ENCODE results near the gene ZNF764.

The ZNF764 gene

DNA sequence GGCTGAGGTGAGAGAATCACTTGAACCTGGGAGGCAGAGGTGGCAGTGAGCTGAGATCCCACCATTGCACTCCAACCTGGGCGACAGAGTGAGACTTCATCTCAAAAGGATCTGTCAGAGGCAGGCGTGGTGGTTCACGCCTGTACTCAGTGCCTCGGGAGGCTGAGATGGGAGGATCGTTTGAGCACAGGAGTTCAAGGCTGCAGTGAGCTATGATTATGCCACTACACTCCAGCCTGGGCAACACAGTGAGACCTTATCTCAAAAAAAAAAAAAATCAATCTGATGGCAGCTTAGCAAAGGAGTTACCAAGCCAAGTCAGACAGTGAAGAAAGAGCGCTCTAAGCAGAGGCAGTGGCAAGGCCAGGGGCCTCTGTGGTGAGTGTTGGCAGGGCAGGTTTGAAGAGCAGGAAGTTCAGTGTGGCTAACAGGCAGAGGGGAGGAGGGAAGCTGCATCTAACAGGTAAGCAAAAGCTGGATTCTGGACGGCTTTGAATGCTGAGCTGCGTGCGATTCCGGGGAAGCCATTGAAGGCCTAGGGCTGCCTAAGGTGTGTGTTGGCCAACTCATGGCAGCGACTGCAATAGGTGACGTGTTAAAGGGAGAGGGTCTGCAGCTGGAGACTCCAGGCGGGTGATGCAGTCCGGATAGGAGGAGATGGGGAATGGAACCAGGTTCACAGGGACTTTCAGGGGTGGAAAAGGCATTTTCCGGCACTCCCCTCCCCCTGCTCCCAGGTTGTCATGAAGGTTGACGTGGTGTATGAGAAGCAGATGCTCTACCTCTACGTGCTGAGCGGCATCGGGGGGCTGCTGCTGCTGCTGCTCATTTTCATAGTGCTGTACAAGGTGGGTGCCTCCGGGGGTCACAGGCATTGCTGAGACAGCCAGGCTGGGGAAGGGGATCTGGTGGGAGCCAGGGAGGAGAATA, 38.8 kb downstream of the ZNF764 start:
- DNase-seq: no peak
- Histone ChIP-seq H3K36me3 (replicated peaks) (peaks cover 1% of the 10 kb centered on the region), H3K27ac (no peak overlapping the region), H3K27me3 (replicated peaks) (no peaks in the 10 kb centered on the region), H3K4me3 (ENCODE audit: low read depth, low read length) (no peak overlapping the region)
- TF ChIP-seq CTCF (IDR thresholded peaks at IDR 0.05; ENCODE audit: low read depth, low read length, missing control alignments): no peak
- in situ Hi-C loops (cut with HindIII; ENCODE audit: low pct_ligation_motif_present, low sequenced_read_pairs): no loop called here

DNA sequence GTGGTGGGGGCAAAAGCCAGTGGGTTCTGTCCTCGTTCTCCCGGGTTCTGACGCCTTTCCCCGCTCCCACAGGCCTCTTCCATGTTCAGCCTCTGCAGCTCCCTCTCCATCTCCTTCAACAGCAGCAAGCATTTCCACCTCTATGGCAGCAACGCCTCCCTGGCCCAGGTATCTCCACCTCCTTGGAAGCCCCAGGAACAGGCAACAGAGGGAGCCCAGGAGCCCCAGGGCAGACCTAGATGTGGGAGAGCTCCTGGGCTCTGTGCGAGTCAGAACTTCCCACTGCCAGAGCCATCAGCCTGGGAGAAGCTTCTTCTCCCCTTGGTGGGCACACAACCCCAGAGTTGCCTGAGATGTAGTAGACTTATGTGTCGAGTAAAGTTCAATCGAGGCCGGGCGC, 39.6 kb downstream of the ZNF764 start:
- Histone ChIP-seq H3K36me3 (replicated peaks) (no peaks in the 10 kb centered on the region), H3K27me3 (replicated peaks) (no peaks in the 10 kb centered on the region), H3K4me3 (ENCODE audit: low read depth, low read length) (no peak overlapping the region), H3K27ac (no peak overlapping the region)
- no peak for DNase-seq
- in situ Hi-C loops (cut with HindIII; ENCODE audit: low pct_ligation_motif_present, low sequenced_read_pairs): no loop called here
- TF ChIP-seq CTCF (IDR thresholded peaks at IDR 0.05; ENCODE audit: low read depth, low read length, missing control alignments): no peak

GRCh38 chr16:30515275-30515674, 42.9 kb downstream of the ZNF764 start:
- H3K27ac ChIP-seq: no peak overlapping the region
- no peak for TF ChIP-seq CTCF (IDR thresholded peaks at IDR 0.05; ENCODE audit: low read depth, low read length, missing control alignments)
- no peak for DNase-seq
- in situ Hi-C loops (cut with HindIII; ENCODE audit: low pct_ligation_motif_present, low sequenced_read_pairs): no loop called here
- H3K36me3 ChIP-seq (replicated peaks): no peaks in the 10 kb centered on the region
- H3K27me3 ChIP-seq (replicated peaks): no peaks in the 10 kb centered on the region
- no peak overlapping the region for H3K4me3 ChIP-seq (ENCODE audit: low read depth, low read length)

- Histone ChIP-seq H3K4me3 (ENCODE audit: low read depth, low read length) (no peak overlapping the region), H3K27me3 (replicated peaks) (no peaks in the 10 kb centered on the region), H3K36me3 (replicated peaks) (no peaks in the 10 kb centered on the region), H3K27ac (no peak overlapping the region)
- TF ChIP-seq CTCF (IDR thresholded peaks at IDR 0.05; ENCODE audit: low read depth, low read length, missing control alignments): no peak
- in situ Hi-C loops (cut with HindIII; ENCODE audit: low pct_ligation_motif_present, low sequenced_read_pairs): no loop called here
- no peak for DNase-seq
These were observed 46.7 kb downstream of the ZNF764 start for GRCh38 chr16:30511509-30511908.

DNA sequence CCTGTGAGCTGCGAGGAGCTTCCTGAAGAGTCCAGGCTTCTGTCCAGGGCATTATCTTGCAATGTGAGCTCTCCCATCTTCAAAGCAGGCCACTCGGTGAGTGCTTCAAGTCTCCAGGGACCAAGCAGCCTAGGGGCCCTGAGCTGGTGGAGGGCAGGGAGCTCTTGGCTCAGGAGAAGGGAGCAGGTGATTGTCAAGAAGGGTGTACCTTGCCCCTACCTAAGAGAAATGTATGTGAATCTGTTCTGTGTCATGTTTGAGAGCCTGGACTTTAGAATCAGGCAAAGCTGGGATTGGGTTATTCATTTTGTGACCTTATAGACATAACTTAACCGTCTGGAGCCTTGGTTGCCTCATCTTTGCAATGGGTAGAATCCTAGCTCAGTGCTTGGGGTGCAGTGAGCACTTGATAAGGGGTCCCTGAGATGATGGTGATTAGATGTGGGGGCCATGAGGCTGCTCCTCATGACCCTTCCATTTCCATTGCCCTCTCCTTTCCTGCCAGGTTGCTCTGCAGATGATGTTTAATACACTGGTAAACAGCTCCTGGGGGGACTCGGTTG, 47.7 kb downstream of the ZNF764 start:
- Histone ChIP-seq H3K27ac (no peak overlapping the region), H3K4me3 (ENCODE audit: low read depth, low read length) (no peak overlapping the region), H3K36me3 (replicated peaks) (no peaks in the 10 kb centered on the region), H3K27me3 (replicated peaks) (no peaks in the 10 kb centered on the region)
- no peak for DNase-seq
- in situ Hi-C loops (cut with HindIII; ENCODE audit: low pct_ligation_motif_present, low sequenced_read_pairs): no loop called here
- TF ChIP-seq CTCF (IDR thresholded peaks at IDR 0.05; ENCODE audit: low read depth, low read length, missing control alignments): no peak
